ENCODE measurements around the gene SLC1A1.
"Not testable (repeated sequence)": the region's sequence is repeated elsewhere in the genome, so short reads cannot be mapped to it uniquely, and the experiment has no call there.

Gene SLC1A1

GRCh38 chr9:4594545-4594944 is 104.3 kb downstream of the SLC1A1 start:
- no peak overlapping the region for H3K4me3 Mint-ChIP-seq
- no peaks in the 10 kb centered on the region for H3K36me3 Mint-ChIP-seq
- H3K27ac Mint-ChIP-seq: no peak overlapping the region
- H3K9me3 Mint-ChIP-seq: no peaks in the 10 kb centered on the region
- ATAC-seq: no peak
- peaks cover 11% of the 10 kb centered on the region for H3K27me3 Mint-ChIP-seq
- peaks cover 5% of the 10 kb centered on the region for H3K4me1 Mint-ChIP-seq

- no peak overlapping the region for H3K27ac Mint-ChIP-seq
- H3K9me3 Mint-ChIP-seq: peaks cover 2% of the 10 kb centered on the region
- peaks cover 6% of the 10 kb centered on the region for H3K4me1 Mint-ChIP-seq
- H3K36me3 Mint-ChIP-seq: no peaks in the 10 kb centered on the region
- peaks cover 11% of the 10 kb centered on the region for H3K27me3 Mint-ChIP-seq
- ATAC-seq: no peak
- H3K4me3 Mint-ChIP-seq: no peak overlapping the region
Measured at GRCh38 chr9:4594994-4595393, 104.7 kb downstream of the SLC1A1 start.

- peaks cover 18% of the 10 kb centered on the region for H3K27me3 Mint-ChIP-seq
- peaks cover 5% of the 10 kb centered on the region for H3K9me3 Mint-ChIP-seq
- peak; percentile 45 for ATAC-seq
- H3K36me3 Mint-ChIP-seq: no peaks in the 10 kb centered on the region
- H3K27ac Mint-ChIP-seq: no peak overlapping the region
- H3K4me1 Mint-ChIP-seq: peaks cover 11% of the 10 kb centered on the region
- H3K4me3 Mint-ChIP-seq: no peak overlapping the region
Measured at GRCh38 chr9:4596165-4596922, 106.1 kb downstream of the SLC1A1 start.

- no peak for ATAC-seq
- Mint-ChIP-seq H3K36me3 (no peaks in the 10 kb centered on the region), H3K9me3 (peaks cover 5% of the 10 kb centered on the region), H3K4me3 (no peak overlapping the region), H3K4me1 (peaks cover 11% of the 10 kb centered on the region), H3K27me3 (peaks cover 13% of the 10 kb centered on the region), H3K27ac (no peak overlapping the region)
Measured at GRCh38 chr9:4600368-4600767, 110.1 kb downstream of the SLC1A1 start.

GRCh38 chr9:4603830-4604229 is 113.6 kb downstream of the SLC1A1 start:
- Mint-ChIP-seq H3K27me3 (peaks cover 13% of the 10 kb centered on the region), H3K4me1 (peaks cover 6% of the 10 kb centered on the region)
- no peak for ATAC-seq

GRCh38 chr9:4604678-4605095 is 114.4 kb downstream of the SLC1A1 start:
- Mint-ChIP-seq H3K27ac (no peak overlapping the region), H3K9me3 (peaks cover 5% of the 10 kb centered on the region), H3K36me3 (no peaks in the 10 kb centered on the region), H3K4me3 (no peak overlapping the region), H3K4me1 (peaks cover 6% of the 10 kb centered on the region), H3K27me3 (peaks cover 13% of the 10 kb centered on the region)
- peak; percentile 67 for ATAC-seq

More at GRCh38 chr9:4603830-4604229, 113.6 kb downstream of the SLC1A1 start:
- H3K9me3 Mint-ChIP-seq: peaks cover 5% of the 10 kb centered on the region
- H3K27ac Mint-ChIP-seq: no peak overlapping the region
- H3K4me3 Mint-ChIP-seq: no peak overlapping the region
- no peaks in the 10 kb centered on the region for H3K36me3 Mint-ChIP-seq

GRCh38 chr9:4606033-4606432 is 115.8 kb downstream of the SLC1A1 start:
- ATAC-seq, H3K36me3 Mint-ChIP-seq, H3K4me3 Mint-ChIP-seq, H3K27me3 Mint-ChIP-seq, H3K27ac Mint-ChIP-seq, H3K9me3 Mint-ChIP-seq, H3K4me1 Mint-ChIP-seq: not testable (repeated sequence)

GRCh38 chr9:4614627-4615026 is 124.4 kb downstream of the SLC1A1 start:
- Mint-ChIP-seq H3K27ac (no peak overlapping the region), H3K4me3 (no peak overlapping the region)

GRCh38 chr9:4615251-4615650 is 125.0 kb downstream of the SLC1A1 start:
- H3K36me3 Mint-ChIP-seq: no peaks in the 10 kb centered on the region
- H3K9me3 Mint-ChIP-seq: no peaks in the 10 kb centered on the region
- no peaks in the 10 kb centered on the region for H3K4me1 Mint-ChIP-seq
- H3K27me3 Mint-ChIP-seq: no peaks in the 10 kb centered on the region
- H3K4me3 Mint-ChIP-seq: no peak overlapping the region
- ATAC-seq: no peak
- no peak overlapping the region for H3K27ac Mint-ChIP-seq

More at GRCh38 chr9:4614627-4615026, 124.4 kb downstream of the SLC1A1 start:
- Mint-ChIP-seq H3K27me3 (no peaks in the 10 kb centered on the region), H3K36me3 (no peaks in the 10 kb centered on the region), H3K4me1 (no peaks in the 10 kb centered on the region), H3K9me3 (no peaks in the 10 kb centered on the region)
- ATAC-seq: no peak

- no peaks in the 10 kb centered on the region for H3K27me3 Mint-ChIP-seq
- no peak overlapping the region for H3K4me3 Mint-ChIP-seq
- no peak overlapping the region for H3K27ac Mint-ChIP-seq
- no peaks in the 10 kb centered on the region for H3K36me3 Mint-ChIP-seq
- H3K9me3 Mint-ChIP-seq: no peaks in the 10 kb centered on the region
- no peaks in the 10 kb centered on the region for H3K4me1 Mint-ChIP-seq
- ATAC-seq: no peak
Measured at GRCh38 chr9:4615778-4616177, 125.5 kb downstream of the SLC1A1 start.

- H3K27ac Mint-ChIP-seq: no peak overlapping the region
- no peak for ATAC-seq
- no peaks in the 10 kb centered on the region for H3K27me3 Mint-ChIP-seq
- no peaks in the 10 kb centered on the region for H3K4me1 Mint-ChIP-seq
- no peaks in the 10 kb centered on the region for H3K36me3 Mint-ChIP-seq
- no peak overlapping the region for H3K4me3 Mint-ChIP-seq
- H3K9me3 Mint-ChIP-seq: no peaks in the 10 kb centered on the region
Measured at GRCh38 chr9:4617752-4618151, 127.5 kb downstream of the SLC1A1 start.

- no peaks in the 10 kb centered on the region for H3K27me3 Mint-ChIP-seq
- no peak overlapping the region for H3K4me3 Mint-ChIP-seq
- H3K36me3 Mint-ChIP-seq: no peaks in the 10 kb centered on the region
- no peak overlapping the region for H3K27ac Mint-ChIP-seq
- no peak for ATAC-seq
- no peaks in the 10 kb centered on the region for H3K4me1 Mint-ChIP-seq
- H3K9me3 Mint-ChIP-seq: no peaks in the 10 kb centered on the region
Measured at GRCh38 chr9:4618700-4619099, 128.4 kb downstream of the SLC1A1 start.

GRCh38 chr9:4620057-4620765 is 129.9 kb downstream of the SLC1A1 start:
- ATAC-seq: peak; percentile 12
- Mint-ChIP-seq H3K4me3 (no peak overlapping the region), H3K27ac (no peak overlapping the region), H3K4me1 (no peaks in the 10 kb centered on the region), H3K27me3 (no peaks in the 10 kb centered on the region), H3K36me3 (no peaks in the 10 kb centered on the region), H3K9me3 (no peaks in the 10 kb centered on the region)

GRCh38 chr9:4620881-4621555 is 130.8 kb downstream of the SLC1A1 start:
- Mint-ChIP-seq H3K27me3 (no peaks in the 10 kb centered on the region), H3K4me1 (no peaks in the 10 kb centered on the region), H3K9me3 (no peaks in the 10 kb centered on the region), H3K27ac (no peak overlapping the region), H3K36me3 (no peaks in the 10 kb centered on the region), H3K4me3 (no peak overlapping the region)
- no peak for ATAC-seq

GRCh38 chr9:4622016-4622415 is 131.7 kb downstream of the SLC1A1 start:
- no peak overlapping the region for H3K4me3 Mint-ChIP-seq
- no peaks in the 10 kb centered on the region for H3K27me3 Mint-ChIP-seq
- no peak overlapping the region for H3K27ac Mint-ChIP-seq
- H3K36me3 Mint-ChIP-seq: no peaks in the 10 kb centered on the region
- no peaks in the 10 kb centered on the region for H3K9me3 Mint-ChIP-seq
- ATAC-seq: no peak
- H3K4me1 Mint-ChIP-seq: no peaks in the 10 kb centered on the region
